ENCODE data around the gene ORC4.

ORC4 gene

GRCh38 chr2:148046802-148047201 lies 26.3 kb upstream of the ORC4 start:
- no peaks in the 10 kb centered on the region; a peak in 2 of 22 replicates for H3K36me3 ChIP-seq
- no peaks in the 10 kb centered on the region for H3K27me3 ChIP-seq
- no peak overlapping the region for H3K4me2 ChIP-seq
- no peak for TF ChIP-seq Cebpa-rat (IDR thresholded peaks at IDR 0.05)
- peaks cover 0 to 41% (median 0%) of the 10 kb centered on the region in 11 experiments; a peak in 5 of 22 replicates for H4K20me1 ChIP-seq
- H3K9ac ChIP-seq: no peak overlapping the region
- peaks cover 13 to 24% (median 17%) of the 10 kb centered on the region in 10 experiments; a peak in 19 of 20 replicates for H3K4me1 ChIP-seq
- H3K27ac ChIP-seq: no peak overlapping the region
- H3K4me3 ChIP-seq: no peak overlapping the region
- no peaks in the 10 kb centered on the region for H3K9me3 ChIP-seq (replicated peaks in 1 of 11)

GRCh38 chr2:148044322-148044721 lies 23.8 kb upstream of the ORC4 start:
- H4K20me1 ChIP-seq: peaks cover 0 to 22% (median 5%) of the 10 kb centered on the region in 11 experiments; a peak in 5 of 22 replicates
- H3K36me3 ChIP-seq: peaks cover 0 to 8% (median 0%) of the 10 kb centered on the region in 11 experiments; a peak in 7 of 22 replicates
- no peak overlapping the region for H3K9ac ChIP-seq
- H3K9me3 ChIP-seq (replicated peaks in 1 of 11): no peaks in the 10 kb centered on the region
- no peaks in the 10 kb centered on the region for H3K27me3 ChIP-seq
- H3K4me3 ChIP-seq: no peak overlapping the region
- no peak for TF ChIP-seq Cebpa-rat (IDR thresholded peaks at IDR 0.05)
- H3K4me2 ChIP-seq: no peak overlapping the region
- peaks cover 13 to 24% (median 18%) of the 10 kb centered on the region in 10 experiments; a peak in 19 of 20 replicates for H3K4me1 ChIP-seq
- H3K27ac ChIP-seq: no peak overlapping the region

- Histone ChIP-seq H3K27me3 (no peaks in the 10 kb centered on the region), H3K4me1 (peaks cover 0 to 18% (median 0%) of the 10 kb centered on the region in 10 experiments; a peak in 6 of 20 replicates), H3K9ac (no peak overlapping the region), H3K36me3 (peaks cover 0 to 8% (median 0%) of the 10 kb centered on the region in 11 experiments; a peak in 7 of 22 replicates), H3K4me2 (no peak overlapping the region), H3K27ac (no peak overlapping the region), H4K20me1 (peaks cover 0 to 29% (median 0%) of the 10 kb centered on the region in 11 experiments; a peak in 4 of 22 replicates), H3K9me3 (replicated peaks in 1 of 11) (no peaks in the 10 kb centered on the region), H3K4me3 (no peak overlapping the region)
- TF ChIP-seq Cebpa-rat (IDR thresholded peaks at IDR 0.05): no peak
Observed at GRCh38 chr2:148042219-148042618, 21.7 kb upstream of the ORC4 start.

GRCh38 chr2:148039783-148040182 lies 19.2 kb upstream of the ORC4 start:
- H3K4me2 ChIP-seq: no peak overlapping the region
- TF ChIP-seq Cebpa-rat (IDR thresholded peaks at IDR 0.05): no peak
- H3K9me3 ChIP-seq (replicated peaks in 1 of 11): no peaks in the 10 kb centered on the region
- no peak overlapping the region for H3K9ac ChIP-seq
- H3K27ac ChIP-seq: no peak overlapping the region
- peaks cover 0 to 8% (median 0%) of the 10 kb centered on the region in 11 experiments; a peak in 7 of 22 replicates for H3K36me3 ChIP-seq
- H3K27me3 ChIP-seq: no peaks in the 10 kb centered on the region
- H3K4me3 ChIP-seq: no peak overlapping the region
- H4K20me1 ChIP-seq: peaks cover 0 to 44% (median 0%) of the 10 kb centered on the region in 11 experiments; a peak in 5 of 22 replicates
- H3K4me1 ChIP-seq: peaks cover 0 to 18% (median 0%) of the 10 kb centered on the region in 10 experiments; a peak in 5 of 20 replicates

GRCh38 chr2:148032215-148032614 lies 11.7 kb upstream of the ORC4 start:
- H3K36me3 ChIP-seq: peaks cover 0 to 12% (median 0%) of the 10 kb centered on the region in 11 experiments; a peak in 3 of 22 replicates
- H3K9ac ChIP-seq: no peak overlapping the region
- no peak overlapping the region for H3K4me3 ChIP-seq
- H3K4me2 ChIP-seq: no peak overlapping the region
- no peak overlapping the region for H3K27ac ChIP-seq
- H3K27me3 ChIP-seq: no peaks in the 10 kb centered on the region
- TF ChIP-seq Cebpa-rat (IDR thresholded peaks at IDR 0.05): no peak
- no peaks in the 10 kb centered on the region for H3K4me1 ChIP-seq
- H3K9me3 ChIP-seq (replicated peaks in 1 of 11): no peaks in the 10 kb centered on the region
- peaks cover 0 to 85% (median 3%) of the 10 kb centered on the region in 11 experiments; a peak in 11 of 22 replicates for H4K20me1 ChIP-seq

- Histone ChIP-seq H3K9ac (no peak overlapping the region), H4K20me1 (peaks cover 0 to 78% (median 3%) of the 10 kb centered on the region in 11 experiments; a peak in 11 of 22 replicates), H3K9me3 (replicated peaks in 1 of 11) (no peaks in the 10 kb centered on the region), H3K4me2 (no peak overlapping the region), H3K4me3 (no peak overlapping the region), H3K4me1 (no peaks in the 10 kb centered on the region), H3K27ac (no peak overlapping the region), H3K36me3 (peaks cover 0 to 16% (median 0%) of the 10 kb centered on the region in 11 experiments; a peak in 3 of 22 replicates), H3K27me3 (no peaks in the 10 kb centered on the region)
- TF ChIP-seq Cebpa-rat (IDR thresholded peaks at IDR 0.05): no peak
Observed at GRCh38 chr2:148031152-148031551, 10.6 kb upstream of the ORC4 start.

- Histone ChIP-seq H4K20me1 (peaks cover 0 to 77% (median 0%) of the 10 kb centered on the region in 11 experiments; a peak in 11 of 22 replicates), H3K9ac (no peak overlapping the region), H3K27me3 (no peaks in the 10 kb centered on the region), H3K27ac (no peak overlapping the region), H3K4me3 (no peak overlapping the region), H3K4me1 (peaks cover 0 to 8% (median 5%) of the 10 kb centered on the region in 10 experiments; a peak in 14 of 20 replicates), H3K36me3 (peaks cover 0 to 11% (median 0%) of the 10 kb centered on the region in 11 experiments; a peak in 5 of 22 replicates), H3K4me2 (no peak overlapping the region), H3K9me3 (replicated peaks in 1 of 11) (no peaks in the 10 kb centered on the region)
- no peak for TF ChIP-seq Cebpa-rat (IDR thresholded peaks at IDR 0.05)
Observed at GRCh38 chr2:148028781-148029180, 8.2 kb upstream of the ORC4 start.

GRCh38 chr2:148027822-148028221 lies 7.3 kb upstream of the ORC4 start:
- H3K4me1 ChIP-seq: peaks cover 0 to 18% (median 15%) of the 10 kb centered on the region in 10 experiments; a peak in 17 of 20 replicates
- H3K9me3 ChIP-seq (replicated peaks in 1 of 11): no peaks in the 10 kb centered on the region
- H3K36me3 ChIP-seq: peaks cover 0 to 8% (median 0%) of the 10 kb centered on the region in 11 experiments; a peak in 4 of 22 replicates
- no peak for TF ChIP-seq Cebpa-rat (IDR thresholded peaks at IDR 0.05)
- H3K9ac ChIP-seq: no peak overlapping the region
- no peak overlapping the region for H3K27ac ChIP-seq
- no peak overlapping the region for H3K4me2 ChIP-seq
- H4K20me1 ChIP-seq: peaks cover 0 to 76% (median 0%) of the 10 kb centered on the region in 11 experiments; a peak in 12 of 22 replicates
- H3K4me3 ChIP-seq: no peak overlapping the region
- H3K27me3 ChIP-seq: no peaks in the 10 kb centered on the region

- Histone ChIP-seq H3K4me2 (no peak overlapping the region), H3K9ac (no peak overlapping the region), H4K20me1 (peaks cover 0 to 63% (median 0%) of the 10 kb centered on the region in 11 experiments; a peak in 12 of 22 replicates), H3K36me3 (peaks cover 0 to 8% (median 0%) of the 10 kb centered on the region in 11 experiments; a peak in 4 of 22 replicates), H3K27me3 (no peaks in the 10 kb centered on the region), H3K27ac (no peak overlapping the region), H3K4me3 (no peak overlapping the region), H3K9me3 (replicated peaks in 1 of 11) (no peaks in the 10 kb centered on the region), H3K4me1 (peaks cover 0 to 26% (median 23%) of the 10 kb centered on the region in 10 experiments; a peak in 17 of 20 replicates)
- TF ChIP-seq Cebpa-rat (IDR thresholded peaks at IDR 0.05): no peak
Observed at GRCh38 chr2:148026573-148026972, 6.0 kb upstream of the ORC4 start.
